AG04450 (cell line): ENCODE measurements around the gene HNF1A. TPM values are rescaled to one million over a fixed set of nuclear protein-coding genes. Genes with fewer than 3 reads are reported as not detected.

Experiments
- CTCF ChIA-PET: fragments of 300-600, 350-600 bp; formaldehyde crosslinking; extraction: SDS; loops from one replicate; lab custom pipeline; 2022; ENCODE audit warnings: antibody characterized with exemption, inconsistent platforms; lab: Charles Lee
- POLR2A ChIA-PET: fragments of 350-600 bp; formaldehyde crosslinking; extraction: SDS; loops from one replicate; lab custom pipeline; 2021; ENCODE audit warnings: antibody characterized with exemption, inconsistent platforms; lab: Yijun Ruan, JAX
- DNase-seq: peaks from one replicate; pipeline ENCODE4 v3.0.0-alpha.2; 2011; ENCODE audit warnings: low read depth, low spot score
- H3K27ac ChIP-seq: one replicate; pipeline ENCODE4 v1.5.1; 2012; ENCODE audit warnings: low read depth, low read length, control low read depth
- H3K27me3 ChIP-seq: one replicate; pipeline ENCODE4 v1.6.0; 2012; ENCODE audit warnings: low read length; ENCODE audit not compliant: control insufficient read depth, insufficient read depth
- H3K4me3 ChIP-seq: 2 replicates; pipeline ENCODE4 v1.5.1; 2011; ENCODE audit warnings: mild to moderate bottlenecking, low read depth, low read length, control low read depth
- H3K9me3 ChIP-seq: 2 replicates; pipeline ENCODE4 v1.5.1; 2012; ENCODE audit warnings: low read length; ENCODE audit not compliant: control insufficient read depth, insufficient read depth
- polyA plus RNA-seq: library from polyadenylated mRNA; depleted of rRNA; stranded (reverse); fragments of >200 nt; gene quantifications from 2 replicates; pipeline ENCODE4 v1.2.3, GENCODE V29; 2011
- TF ChIP-seq, protein P1 (sequence below): IDR thresholded peaks from 2 replicates; pipeline ENCODE4 v1.5.1; 2011; ENCODE audit warnings: low read depth, low read length, control low read depth, inconsistent platforms

The HNF1A gene
- polyA plus RNA-seq, 1 experiment = not detected

DNA sequence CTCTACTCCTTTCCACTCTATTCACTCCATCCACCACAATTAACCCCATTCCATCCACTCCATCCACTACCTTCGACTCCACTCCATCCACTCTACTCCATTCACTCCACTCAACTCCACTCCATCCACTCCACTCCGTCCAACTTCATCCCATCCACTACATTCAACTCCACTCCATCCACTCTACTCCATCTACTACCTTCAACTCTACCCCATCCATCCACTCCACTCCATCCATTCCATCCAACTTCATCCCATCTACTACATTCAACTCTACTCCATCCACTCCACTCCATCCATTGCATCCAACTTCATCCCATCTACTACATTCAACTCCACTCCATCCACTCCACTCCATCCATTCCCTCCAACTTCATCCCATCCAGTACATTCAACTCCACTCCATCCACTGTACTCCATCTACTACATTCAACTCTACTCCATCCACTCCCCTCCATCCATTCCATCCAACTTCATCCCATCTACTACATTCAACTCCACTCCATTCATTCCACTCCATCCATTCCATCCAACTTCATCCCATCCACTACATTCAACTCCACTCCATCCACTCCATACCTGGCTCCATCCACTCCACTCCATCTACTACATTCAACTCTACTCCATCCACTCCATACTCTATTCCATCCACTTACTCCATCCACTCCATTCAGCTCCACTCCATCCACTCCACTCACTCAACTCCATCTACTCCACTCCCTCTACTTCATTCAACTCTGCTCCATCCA is 16.4 kb downstream of the HNF1A start:
- ChIA-PET CTCF (no interaction called here), POLR2A (no interaction called here)
- no peak overlapping the region for H3K27ac ChIP-seq
- TF ChIP-seq, protein P1, sequence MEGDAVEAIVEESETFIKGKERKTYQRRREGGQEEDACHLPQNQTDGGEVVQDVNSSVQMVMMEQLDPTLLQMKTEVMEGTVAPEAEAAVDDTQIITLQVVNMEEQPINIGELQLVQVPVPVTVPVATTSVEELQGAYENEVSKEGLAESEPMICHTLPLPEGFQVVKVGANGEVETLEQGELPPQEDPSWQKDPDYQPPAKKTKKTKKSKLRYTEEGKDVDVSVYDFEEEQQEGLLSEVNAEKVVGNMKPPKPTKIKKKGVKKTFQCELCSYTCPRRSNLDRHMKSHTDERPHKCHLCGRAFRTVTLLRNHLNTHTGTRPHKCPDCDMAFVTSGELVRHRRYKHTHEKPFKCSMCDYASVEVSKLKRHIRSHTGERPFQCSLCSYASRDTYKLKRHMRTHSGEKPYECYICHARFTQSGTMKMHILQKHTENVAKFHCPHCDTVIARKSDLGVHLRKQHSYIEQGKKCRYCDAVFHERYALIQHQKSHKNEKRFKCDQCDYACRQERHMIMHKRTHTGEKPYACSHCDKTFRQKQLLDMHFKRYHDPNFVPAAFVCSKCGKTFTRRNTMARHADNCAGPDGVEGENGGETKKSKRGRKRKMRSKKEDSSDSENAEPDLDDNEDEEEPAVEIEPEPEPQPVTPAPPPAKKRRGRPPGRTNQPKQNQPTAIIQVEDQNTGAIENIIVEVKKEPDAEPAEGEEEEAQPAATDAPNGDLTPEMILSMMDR = no peak
- H3K9me3 ChIP-seq = no peaks in the 10 kb centered on the region; the same call in 1 of the 2 replicates
- H3K27me3 ChIP-seq = peaks cover 11% of the 10 kb centered on the region
- DNase-seq = no peak
- H3K4me3 ChIP-seq = no peak overlapping the region

DNA sequence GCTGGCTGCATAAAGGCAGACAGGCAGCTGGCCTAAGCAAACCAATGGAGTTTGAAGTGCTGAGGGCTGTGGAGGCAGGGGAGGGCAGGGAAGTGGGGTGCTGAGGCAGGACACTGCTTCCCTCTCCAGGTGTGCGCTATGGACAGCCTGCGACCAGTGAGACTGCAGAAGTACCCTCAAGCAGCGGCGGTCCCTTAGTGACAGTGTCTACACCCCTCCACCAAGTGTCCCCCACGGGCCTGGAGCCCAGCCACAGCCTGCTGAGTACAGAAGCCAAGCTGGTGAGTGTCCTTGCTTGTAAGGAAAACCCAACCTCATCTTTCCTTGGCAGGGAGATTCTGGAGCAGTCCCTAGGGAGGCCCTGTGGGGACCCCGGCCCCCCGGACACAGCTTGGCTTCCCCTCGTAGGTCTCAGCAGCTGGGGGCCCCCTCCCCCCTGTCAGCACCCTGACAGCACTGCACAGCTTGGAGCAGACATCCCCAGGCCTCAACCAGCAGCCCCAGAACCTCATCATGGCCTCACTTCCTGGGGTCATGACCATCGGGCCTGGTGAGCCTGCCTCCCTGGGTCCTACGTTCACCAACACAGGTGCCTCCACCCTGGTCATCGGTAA is 17.9 kb downstream of the HNF1A start:
- H3K27ac ChIP-seq = no peak overlapping the region
- H3K9me3 ChIP-seq = no peaks in the 10 kb centered on the region; the same call in 1 of the 2 replicates
- no peak for DNase-seq
- no peak overlapping the region for H3K4me3 ChIP-seq
- CTCF ChIA-PET = no interaction called here
- POLR2A ChIA-PET = no interaction called here
- TF ChIP-seq, protein P1 = no peak
- peaks cover 10% of the 10 kb centered on the region for H3K27me3 ChIP-seq

DNA sequence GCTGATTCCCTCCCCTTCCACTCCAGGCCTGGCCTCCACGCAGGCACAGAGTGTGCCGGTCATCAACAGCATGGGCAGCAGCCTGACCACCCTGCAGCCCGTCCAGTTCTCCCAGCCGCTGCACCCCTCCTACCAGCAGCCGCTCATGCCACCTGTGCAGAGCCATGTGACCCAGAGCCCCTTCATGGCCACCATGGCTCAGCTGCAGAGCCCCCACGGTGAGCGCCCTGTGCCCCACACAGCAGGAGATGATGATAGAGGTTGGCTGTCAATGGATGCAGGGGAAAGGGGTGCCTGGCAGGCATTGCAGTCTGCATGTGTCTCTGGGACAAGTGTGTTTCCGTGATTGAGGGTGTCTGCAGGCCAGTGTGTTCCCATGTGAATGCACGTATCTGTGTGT is 19.1 kb downstream of the HNF1A start:
- no peaks in the 10 kb centered on the region; the same call in 1 of the 2 replicates for H3K9me3 ChIP-seq
- peaks cover 10% of the 10 kb centered on the region for H3K27me3 ChIP-seq
- CTCF ChIA-PET = interaction anchor here (0.5 kb wide), 1 partner anchor 372 kb away, joined by 16 read pairs; no protein-coding TSS in a partner anchor
- no peak overlapping the region for H3K4me3 ChIP-seq
- TF ChIP-seq, protein P1 = no peak
- H3K27ac ChIP-seq = no peak overlapping the region
- POLR2A ChIA-PET = no interaction called here
- DNase-seq = no peak

DNA sequence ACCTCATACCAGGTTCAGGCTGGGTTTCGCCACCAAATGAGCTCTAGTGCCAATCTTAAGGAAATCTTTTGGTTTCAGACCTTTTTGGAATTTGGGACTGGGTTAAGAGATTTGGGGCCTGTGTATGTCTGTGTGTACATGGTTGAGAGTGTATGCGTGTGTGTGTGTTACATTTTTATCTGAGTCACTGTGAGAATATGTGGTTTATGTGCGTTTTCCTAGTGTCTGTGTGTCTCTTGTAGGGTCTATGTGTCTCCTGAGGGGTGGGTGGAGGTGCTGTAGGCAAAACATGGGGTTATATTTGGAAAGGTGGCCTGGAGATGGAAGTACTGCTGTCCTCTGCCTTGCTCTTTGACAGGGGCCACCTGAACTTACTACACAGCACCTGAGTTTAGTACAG is 20.1 kb downstream of the HNF1A start:
- Histone ChIP-seq H3K4me3 (no peak overlapping the region), H3K9me3 (no peaks in the 10 kb centered on the region; the same call in 1 of the 2 replicates), H3K27ac (no peak overlapping the region), H3K27me3 (peaks cover 8% of the 10 kb centered on the region)
- POLR2A ChIA-PET = no interaction called here
- CTCF ChIA-PET = no interaction called here
- TF ChIP-seq, protein P1 = no peak
- DNase-seq = no peak
